Activated CD4-positive, alpha-beta T cell treated with anti-CD3 and anti-CD28 coated beads, Interleukin-2, Interleukin-4, amounts not matched to agents 100 ng/mL and 50 ng/mL, durations not matched to agents 16 hours and 8 hours (primary cell): Measurements from ENCODE around the gene PBX1.

Experiments
- DNase-seq: peaks from one replicate; pipeline ENCODE4 v3.0.0-alpha.2; 2020; ENCODE audit warnings: low spot score

The PBX1 gene

DNA sequence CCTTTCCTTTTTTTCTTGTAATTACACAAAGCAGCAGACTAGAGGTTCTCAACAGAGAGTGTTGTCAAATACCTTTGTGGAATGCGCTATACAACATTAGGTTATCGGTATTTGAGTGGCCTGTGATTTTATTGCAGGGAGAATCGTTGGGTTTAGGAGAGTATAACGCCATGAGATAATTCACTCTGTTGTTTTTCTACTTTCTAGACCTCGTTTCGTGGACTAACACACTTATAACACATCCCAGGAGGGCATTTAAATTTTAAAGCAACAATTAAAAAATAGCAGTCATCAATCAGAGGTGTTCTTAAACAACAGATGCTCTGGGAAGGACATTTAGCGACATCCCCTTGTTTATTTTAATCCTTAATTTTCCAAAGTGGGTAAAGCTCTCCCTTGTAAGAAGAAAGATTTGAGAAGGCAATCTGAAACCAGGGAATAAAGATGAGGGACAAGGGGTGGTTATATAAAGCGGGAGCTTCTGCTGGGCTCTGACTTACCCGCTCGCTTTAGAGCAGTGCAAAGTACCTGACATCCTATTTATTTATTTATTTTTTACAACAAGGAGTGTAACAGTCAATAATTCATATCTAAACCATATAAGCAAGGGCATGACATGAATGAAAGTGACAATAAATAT lies 4.9 kb downstream of the PBX1 start:
- no peak for DNase-seq

- DNase-seq: no peak
These were observed 5.4 kb downstream of the PBX1 start for GRCh38 chr1:164564378-164564777.

DNA sequence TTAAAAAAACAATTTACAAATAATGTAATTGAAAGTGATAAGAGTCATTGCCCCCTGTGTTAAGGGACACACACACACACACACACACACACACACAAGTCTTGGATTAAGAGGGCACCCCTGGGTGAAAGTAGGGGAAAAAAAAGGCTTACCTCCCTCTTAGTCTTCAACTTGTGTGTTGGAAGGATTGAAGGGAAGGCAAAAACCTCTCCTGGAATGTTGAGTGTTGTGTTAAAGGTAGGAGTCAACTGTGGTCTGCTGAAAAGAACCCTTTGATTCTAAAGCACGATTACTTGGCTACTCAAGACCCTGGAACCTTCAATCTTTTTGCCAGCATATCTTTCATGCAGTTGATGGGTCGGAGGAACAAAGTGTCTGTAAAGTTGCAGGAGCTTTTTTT lies 6.4 kb downstream of the PBX1 start:
- DNase-seq: no peak

DNA sequence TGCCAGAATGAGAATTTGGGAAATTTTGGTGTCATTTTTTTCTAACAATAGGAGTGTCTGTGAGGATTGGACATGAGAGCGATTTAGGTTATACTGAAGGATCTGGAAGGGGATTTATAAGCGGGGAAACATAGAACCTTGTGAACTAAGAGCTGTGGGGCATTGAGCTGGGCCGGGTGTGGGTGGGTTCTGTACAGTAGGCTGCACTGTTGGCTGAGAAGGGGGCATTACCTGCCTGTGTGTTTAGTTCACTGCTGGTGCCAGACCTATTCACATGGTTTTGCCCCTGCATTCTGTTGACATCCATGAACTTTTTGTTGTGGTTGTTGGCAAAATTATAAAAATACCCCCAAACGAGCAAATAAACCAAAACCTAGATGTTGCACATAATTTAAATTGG lies 8.8 kb downstream of the PBX1 start:
- DNase-seq: no peak

- DNase-seq: no peak
These were observed 10.3 kb downstream of the PBX1 start for GRCh38 chr1:164569241-164569640.

GRCh38 chr1:164569866-164570265 lies 10.9 kb downstream of the PBX1 start:
- no peak for DNase-seq

GRCh38 chr1:164571333-164571732 lies 12.3 kb downstream of the PBX1 start:
- DNase-seq: no peak

DNA sequence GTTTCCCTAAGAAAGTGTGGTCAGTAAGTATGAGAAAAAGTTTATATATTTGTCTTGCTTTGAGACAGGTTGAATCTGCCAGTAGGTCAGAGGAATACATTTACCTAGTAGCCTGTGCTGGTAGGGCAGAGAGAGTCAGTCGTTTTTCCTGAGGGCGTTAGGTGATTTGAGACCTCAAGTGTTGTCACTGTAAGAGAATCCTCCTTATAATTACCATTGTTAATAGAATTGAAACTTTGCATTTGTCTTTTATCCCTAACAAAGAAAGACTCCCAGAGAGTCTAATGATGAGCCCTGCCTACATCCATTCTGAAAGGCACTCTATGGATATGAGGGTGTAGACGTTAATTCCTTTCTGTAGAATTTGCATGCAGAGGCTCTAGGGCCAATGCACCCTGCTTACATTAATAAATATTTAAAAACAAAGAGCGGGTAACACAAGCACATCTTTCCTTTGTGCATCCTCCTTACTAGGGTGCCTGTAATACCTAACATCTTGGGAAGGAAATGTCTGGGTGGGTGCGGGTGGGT lies 16.4 kb downstream of the PBX1 start:
- no peak for DNase-seq

DNA sequence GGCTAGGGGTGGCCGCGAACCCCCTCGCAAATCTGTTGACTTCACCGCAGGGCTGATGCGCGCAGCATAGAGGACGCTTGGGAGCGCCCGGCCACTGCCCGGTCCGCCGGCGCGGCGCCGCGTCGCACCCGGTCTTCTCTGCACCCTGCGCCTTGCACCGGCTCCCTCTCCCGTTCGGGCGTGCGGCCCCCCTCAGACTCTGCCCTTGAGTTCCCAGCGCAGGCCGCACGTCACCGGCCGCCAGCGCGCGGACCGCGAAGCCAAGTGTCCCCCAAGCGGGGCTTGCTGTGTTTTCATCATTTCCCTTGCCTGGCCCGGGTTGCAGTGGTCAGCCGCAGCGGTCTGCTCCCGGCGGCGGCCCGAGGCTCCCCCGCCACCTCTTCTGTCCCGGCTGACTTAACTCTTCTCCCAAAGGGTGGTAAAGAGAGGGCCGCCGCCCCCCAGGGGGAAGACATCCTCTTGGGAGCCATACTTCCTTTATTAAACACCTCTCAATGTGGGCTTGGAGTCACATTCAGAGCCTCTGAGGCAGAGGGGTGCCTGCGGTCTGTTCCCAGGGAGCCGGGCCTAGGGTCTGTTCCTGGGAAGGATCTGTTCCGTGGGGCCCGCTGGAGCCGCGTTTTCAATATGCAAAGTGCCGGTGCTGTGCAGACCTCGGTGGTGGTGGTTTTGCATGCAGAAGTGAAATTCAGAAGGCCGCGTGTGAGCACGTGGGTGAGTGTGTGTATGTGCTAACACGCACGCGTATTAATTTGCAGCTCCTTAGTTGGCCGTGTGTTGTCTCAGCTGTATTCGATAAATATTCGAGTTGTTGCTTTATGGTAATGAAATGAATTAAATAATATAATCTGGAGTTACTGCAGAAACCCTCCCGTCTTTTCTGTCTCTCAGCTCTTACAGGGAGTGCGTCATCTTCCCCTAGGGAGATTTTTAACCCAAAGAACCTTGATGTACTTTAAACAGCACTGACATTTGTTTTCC lies 17.6 kb downstream of the PBX1 start:
- DNase-seq: no peak

GRCh38 chr1:164577291-164577690 lies 18.3 kb downstream of the PBX1 start:
- DNase-seq: no peak

DNA sequence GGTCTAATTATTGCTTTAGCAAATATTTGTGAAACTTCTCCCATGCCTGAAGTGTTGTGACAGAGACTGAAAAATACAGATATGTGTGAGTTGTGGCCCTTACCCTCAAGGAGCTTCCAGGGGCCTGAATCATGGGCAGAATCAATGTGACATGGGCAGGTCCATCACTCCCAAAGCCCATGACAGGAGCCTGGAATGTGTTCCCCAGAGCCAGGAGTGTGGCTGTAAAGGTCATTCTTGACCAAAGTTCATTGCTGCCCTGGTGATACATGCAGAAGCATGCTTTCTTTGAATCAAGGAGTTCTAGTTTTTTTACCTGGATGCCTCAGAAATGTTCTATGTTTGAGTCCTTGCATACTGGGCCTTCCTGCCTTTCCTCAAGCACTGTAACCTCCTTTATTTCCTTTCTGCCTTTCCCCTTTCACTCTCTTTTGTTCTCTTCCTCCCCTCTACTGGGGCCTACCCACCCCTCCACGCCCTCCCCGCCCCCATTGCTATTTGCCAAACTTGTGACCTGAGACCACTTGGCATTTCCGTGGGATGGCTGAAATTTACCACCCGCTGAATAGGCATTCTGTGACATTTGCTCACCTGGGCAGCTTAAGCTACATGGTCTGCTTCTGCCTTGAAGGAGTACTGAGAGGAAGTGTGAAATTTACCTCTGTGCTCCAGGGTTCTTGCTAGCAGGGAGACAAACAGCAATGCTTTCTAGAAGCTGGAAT lies 19.7 kb downstream of the PBX1 start:
- no peak for DNase-seq

DNA sequence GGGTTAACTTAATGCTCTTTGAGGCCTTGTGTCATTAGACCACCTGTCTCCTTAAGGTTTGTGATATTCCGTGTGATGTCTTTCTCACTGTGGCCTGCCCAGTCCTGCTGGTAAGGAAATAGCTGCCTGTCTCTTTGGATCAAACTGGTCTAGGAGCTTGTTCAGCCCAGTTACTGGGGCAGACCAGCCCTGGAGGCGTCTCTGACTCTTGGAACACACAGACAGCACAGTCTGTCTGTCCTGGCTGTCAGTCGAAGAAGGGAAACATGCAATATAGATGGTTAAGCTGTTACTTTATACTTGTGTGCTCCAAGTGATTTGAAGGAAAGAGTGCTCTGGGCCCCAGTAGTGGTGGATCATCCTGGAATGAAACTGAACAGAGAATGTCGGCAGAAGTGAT lies 20.4 kb downstream of the PBX1 start:
- DNase-seq: no peak

GRCh38 chr1:164581762-164582161 lies 22.8 kb downstream of the PBX1 start:
- no peak for DNase-seq

GRCh38 chr1:164583196-164583595 lies 24.2 kb downstream of the PBX1 start:
- no peak for DNase-seq

DNA sequence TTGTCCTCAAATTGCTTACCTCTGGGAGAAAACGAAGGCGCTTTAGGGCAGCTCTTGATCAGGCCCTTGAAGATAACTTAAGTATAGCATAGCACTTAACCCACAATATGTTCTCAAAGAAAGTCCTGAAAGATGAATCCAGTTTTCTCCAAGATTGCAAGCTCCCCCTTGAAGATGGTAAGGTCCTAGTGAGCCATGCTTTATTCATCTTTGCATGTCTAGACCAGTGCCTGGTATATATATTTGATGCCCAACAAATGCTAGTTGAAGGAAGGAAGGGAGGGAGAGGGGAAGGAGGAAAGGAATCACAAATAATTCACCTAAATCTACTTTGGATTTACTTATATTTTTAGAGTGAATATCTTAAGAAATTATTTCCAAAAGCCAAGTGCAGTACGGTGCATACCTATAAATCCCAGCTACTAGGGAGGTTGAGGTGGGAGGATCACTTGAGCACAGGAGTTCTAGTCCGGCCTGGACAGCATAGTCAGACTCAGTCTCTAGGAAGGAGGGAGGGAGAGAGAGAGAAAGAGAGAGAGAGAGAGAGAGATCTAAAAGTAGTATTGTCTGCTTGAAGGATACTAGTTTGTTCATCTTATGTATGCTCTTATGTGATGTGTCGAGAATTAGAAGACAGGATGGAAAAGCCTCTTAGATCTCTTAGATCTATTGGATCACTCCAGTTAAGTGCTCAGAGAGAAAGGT lies 25.0 kb downstream of the PBX1 start:
- DNase-seq: no peak

- no peak for DNase-seq
These were observed 27.6 kb downstream of the PBX1 start for GRCh38 chr1:164586591-164586990.

DNA sequence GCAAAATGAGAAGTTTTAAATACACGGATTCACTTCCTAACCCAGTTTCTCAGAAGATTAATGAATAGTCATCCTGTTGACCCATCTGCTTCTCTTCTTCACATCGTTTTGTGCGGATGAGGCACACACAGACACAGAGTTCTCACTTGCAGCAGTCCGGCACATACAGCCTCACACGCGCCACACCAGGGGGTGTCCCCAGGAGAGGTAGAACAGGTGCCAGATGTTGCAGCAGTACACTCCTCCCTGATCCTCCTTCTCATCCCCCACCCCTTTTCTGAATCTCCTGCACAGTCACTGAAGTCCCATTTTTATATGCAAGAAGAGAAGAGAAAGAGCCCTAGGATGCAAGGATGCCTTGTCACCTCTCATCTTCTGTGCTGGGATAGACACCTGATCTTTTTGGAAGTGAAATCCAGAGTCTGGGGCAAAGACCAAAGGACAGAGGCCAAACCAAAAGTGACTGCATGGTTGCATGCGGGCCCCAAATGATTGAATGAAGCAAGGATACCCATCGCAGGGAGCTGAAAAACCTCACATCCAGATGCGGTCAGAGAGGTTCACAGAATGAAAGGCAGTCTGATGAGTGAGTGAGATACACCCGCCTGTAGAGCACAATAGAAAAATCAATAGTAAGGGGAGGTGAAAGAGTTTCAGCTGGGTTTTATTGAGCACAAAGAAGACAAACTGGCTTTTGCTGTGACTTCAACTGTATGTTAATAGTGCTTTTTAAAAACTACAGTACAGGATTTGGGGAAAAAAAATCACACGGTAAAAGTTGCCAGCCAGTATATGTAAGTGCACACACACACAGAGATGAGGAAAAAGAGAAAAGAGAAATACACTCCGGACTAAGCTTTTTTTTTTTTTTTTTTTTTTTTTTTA lies 28.9 kb downstream of the PBX1 start:
- DNase-seq: no peak

DNA sequence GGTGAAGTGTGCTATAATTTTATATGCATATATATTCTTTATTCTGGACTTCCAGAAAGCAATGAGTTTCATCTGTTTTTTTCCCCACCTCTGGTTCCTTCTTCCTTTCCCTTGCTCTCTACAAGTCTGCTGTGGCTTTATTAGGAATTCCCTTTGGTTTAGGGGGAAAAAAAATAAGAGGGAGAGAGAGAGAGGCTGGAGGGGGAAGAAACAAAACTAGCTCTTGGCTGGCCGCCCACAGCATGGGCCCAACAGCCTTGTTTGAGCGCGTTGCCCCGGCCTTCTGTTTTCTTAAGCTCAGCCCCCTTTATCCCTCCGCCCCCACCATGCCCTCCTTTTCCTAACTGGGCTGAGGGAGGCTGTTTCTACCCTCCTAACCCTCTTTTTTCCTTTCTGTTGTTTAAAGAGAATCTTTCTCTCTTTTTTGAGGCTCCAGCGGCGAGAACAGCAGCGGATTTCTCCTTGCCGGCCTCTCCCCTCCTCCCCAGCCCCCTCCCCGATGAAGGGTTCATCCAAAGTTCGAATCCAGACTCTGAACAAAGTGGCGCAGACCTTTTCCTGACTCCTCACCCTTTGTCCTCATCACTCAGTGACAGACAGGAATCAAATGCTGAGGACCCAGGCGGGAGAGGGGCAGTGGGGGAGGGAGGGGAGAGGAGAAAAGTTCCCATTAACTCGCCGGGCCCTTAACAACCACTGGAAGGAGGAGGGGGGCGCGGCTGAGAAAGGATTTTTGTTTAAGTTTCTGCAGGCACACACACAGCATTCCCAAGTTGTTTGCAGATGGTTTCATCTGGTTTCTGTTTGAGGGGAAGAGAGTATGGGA lies 29.7 kb downstream of the PBX1 start:
- no peak for DNase-seq

DNA sequence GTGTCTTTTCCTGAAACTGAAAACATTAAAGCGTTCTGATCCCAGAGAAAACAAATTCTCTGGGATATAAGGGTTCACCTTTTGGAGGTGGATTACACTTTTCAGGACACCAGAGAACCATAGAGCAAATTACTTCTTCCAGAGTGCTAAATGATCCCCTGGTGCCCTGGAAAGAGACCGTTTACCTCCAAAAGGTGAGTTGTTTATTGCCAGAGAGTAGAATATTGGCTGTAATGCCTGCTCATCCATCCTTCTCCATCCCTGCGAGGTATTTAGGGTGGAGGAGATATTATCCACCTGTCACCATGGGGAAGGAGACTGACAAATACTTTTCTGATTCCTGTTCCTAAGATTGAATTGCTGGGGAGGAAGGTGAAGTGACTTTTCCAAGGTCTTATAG lies 30.4 kb downstream of the PBX1 start:
- no peak for DNase-seq

DNA sequence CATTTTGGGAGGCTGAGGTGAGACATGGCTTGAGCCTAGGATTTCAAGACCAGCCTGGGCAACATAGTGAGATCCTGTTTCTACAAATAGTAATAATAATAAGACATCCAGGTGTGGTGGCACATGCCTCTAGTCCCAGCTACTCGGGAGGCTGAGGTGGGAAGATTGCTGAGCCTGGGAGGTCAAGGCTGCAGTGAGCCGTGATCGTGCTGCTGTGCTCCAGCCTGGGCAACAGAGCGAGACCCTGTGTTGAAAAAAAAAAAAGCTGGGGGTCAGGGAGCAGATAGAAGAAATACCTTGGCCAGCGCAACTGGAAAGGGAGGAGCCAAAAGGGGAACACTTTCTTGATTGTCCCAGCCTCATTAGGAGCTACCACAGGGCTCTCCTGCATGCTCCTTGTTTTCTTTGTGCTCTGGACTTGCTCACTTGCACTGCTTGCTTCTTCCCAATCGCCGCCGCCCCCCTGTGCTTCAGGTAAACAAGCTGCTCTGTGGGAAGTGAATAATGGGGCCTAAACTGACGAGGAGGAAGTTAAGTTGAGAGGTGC lies 31.1 kb downstream of the PBX1 start:
- no peak for DNase-seq
